HG02798 (cell line): ENCODE results near the gene STK32C.
"Not testable (repeated sequence)": the region's sequence is repeated elsewhere in the genome, so short reads cannot be mapped to it uniquely, and the experiment has no call there.

Experiments used
- ATAC-seq: cut with Tn5 transposase; IDR thresholded peaks from one replicate; pipeline ENCODE4 v1.9.1; 2021; ENCODE audit warnings: mild to moderate bottlenecking; ENCODE audit not compliant: unreplicated experiment, poor library complexity

Gene STK32C

GRCh38 chr10:132320654-132321469, 13.1 kb upstream of the STK32C start:
- peak; percentile 12 for ATAC-seq

- peak; percentile 98 for ATAC-seq
These were observed 12.3 kb upstream of the STK32C start for GRCh38 chr10:132319853-132320653.

GRCh38 chr10:132317477-132317876, 9.7 kb upstream of the STK32C start:
- not testable (repeated sequence) for ATAC-seq

- no peak for ATAC-seq
These were observed 8.4 kb upstream of the STK32C start for GRCh38 chr10:132316133-132316532.

GRCh38 chr10:132314881-132315280, 7.1 kb upstream of the STK32C start:
- not testable (repeated sequence) for ATAC-seq

GRCh38 chr10:132314336-132314735, 6.6 kb upstream of the STK32C start:
- ATAC-seq = no peak

- ATAC-seq = no peak
These were observed 6.1 kb upstream of the STK32C start for GRCh38 chr10:132313865-132314264.

GRCh38 chr10:132313305-132313704, 5.6 kb upstream of the STK32C start:
- ATAC-seq = no peak

- no peak for ATAC-seq
These were observed 3.7 kb upstream of the STK32C start for GRCh38 chr10:132311338-132311939.

- ATAC-seq = no peak
These were observed 3.1 kb upstream of the STK32C start for GRCh38 chr10:132310701-132311337.

GRCh38 chr10:132309879-132310591, 2.3 kb upstream of the STK32C start:
- ATAC-seq = no peak

GRCh38 chr10:132309471-132309865, 1.7 kb upstream of the STK32C start:
- no peak for ATAC-seq

- ATAC-seq = no peak
These were observed 1.1 kb upstream of the STK32C start for GRCh38 chr10:132308587-132309470.

GRCh38 chr10:132306864-132307751, 642 bp downstream of the STK32C start:
- peak; percentile 18 for ATAC-seq

- no peak for ATAC-seq
These were observed 1.4 kb downstream of the STK32C start for GRCh38 chr10:132306343-132306685.

GRCh38 chr10:132305654-132306342, 2.0 kb downstream of the STK32C start:
- no peak for ATAC-seq

GRCh38 chr10:132304756-132305509, 2.8 kb downstream of the STK32C start:
- ATAC-seq = no peak
